BE2C (cell line): ENCODE data around the gene TAF6.

ENCODE experiments used
- DNase-seq: peaks from one replicate; pipeline ENCODE4 v3.0.0-alpha.2; 2020
- H3K27me3 ChIP-seq: fragments of 250-450 bp; sonication (Bioruptor Pico); 2 replicates; pipeline ENCODE4 v1.5.1; 2020; ENCODE audit warnings: mild to moderate bottlenecking
- H3K36me3 ChIP-seq: fragments of 250-450 bp; sonication (Bioruptor Pico); 2 replicates; pipeline ENCODE4 v1.5.1; 2020; ENCODE audit warnings: mild to moderate bottlenecking
- H3K4me1 ChIP-seq: fragments of 250-450 bp; sonication (Bioruptor Pico); 2 replicates; pipeline ENCODE4 v1.5.1; 2020
- H3K4me3 ChIP-seq: 2 replicates; pipeline ENCODE4 v1.5.1; 2011; ENCODE audit warnings: low read depth, low read length
- H3K9me3 ChIP-seq: fragments of 250-450 bp; sonication (Bioruptor Pico); 2 replicates; pipeline ENCODE4 v1.5.1; 2020
- TF ChIP-seq, protein P1 (sequence below): IDR thresholded peaks from 2 replicates; pipeline ENCODE4 v1.5.1; 2012; ENCODE audit warnings: mild to moderate bottlenecking, low read depth, low read length

Gene TAF6

DNA sequence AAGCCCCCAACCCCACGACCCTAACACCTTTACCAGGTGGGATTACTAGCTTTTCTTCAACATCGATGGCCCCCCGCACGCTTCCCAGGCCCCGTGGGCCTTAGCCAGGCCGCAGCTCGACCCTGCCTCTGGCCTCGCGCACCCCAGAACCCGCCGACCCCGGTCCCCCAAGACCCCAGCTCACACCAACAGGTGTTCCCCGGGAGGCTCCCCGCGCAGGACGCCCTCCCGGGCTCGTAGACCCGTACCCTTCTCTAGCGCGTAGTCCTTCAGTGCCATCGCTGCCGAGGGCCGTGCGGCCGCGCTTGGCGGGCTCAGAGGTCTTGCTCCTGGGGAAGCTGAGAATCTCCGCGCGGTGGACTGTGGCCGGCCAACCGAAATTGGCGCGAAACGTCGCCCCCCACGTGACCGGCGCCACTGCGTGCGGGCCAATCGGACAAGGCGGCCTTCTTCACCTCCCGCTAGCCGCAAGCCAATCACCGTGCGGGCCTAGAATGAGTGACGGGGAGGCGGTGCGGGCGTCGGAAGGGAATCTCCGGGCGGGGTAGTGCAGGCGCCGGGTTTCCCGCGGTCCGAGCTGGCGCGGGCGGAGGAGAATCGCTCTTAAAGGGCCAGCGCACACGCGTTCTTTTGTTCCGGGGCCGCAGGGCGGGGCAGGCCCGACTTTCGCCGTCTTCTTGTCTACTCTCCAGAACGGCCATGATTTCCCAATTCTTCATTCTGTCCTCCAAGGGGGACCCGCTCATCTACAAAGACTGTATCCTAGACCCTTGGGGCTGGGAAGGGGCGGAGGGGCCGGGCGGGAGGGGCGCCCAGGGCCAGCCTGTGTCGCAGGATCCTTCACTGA is 17.9 kb downstream of the TAF6 start, which contains the start of the genes AP4M1 and MCM7:
TSS of gene AP4M1 (plus strand) at position 628 of the 847 bp plus-strand sequence. CDS start at position 700, 72 bp downstream.
TSS of gene MCM7 (minus strand) at position 382 of the 847 bp plus-strand sequence. CDS start at position 279, 103 bp downstream.
- TF ChIP-seq, protein P1, sequence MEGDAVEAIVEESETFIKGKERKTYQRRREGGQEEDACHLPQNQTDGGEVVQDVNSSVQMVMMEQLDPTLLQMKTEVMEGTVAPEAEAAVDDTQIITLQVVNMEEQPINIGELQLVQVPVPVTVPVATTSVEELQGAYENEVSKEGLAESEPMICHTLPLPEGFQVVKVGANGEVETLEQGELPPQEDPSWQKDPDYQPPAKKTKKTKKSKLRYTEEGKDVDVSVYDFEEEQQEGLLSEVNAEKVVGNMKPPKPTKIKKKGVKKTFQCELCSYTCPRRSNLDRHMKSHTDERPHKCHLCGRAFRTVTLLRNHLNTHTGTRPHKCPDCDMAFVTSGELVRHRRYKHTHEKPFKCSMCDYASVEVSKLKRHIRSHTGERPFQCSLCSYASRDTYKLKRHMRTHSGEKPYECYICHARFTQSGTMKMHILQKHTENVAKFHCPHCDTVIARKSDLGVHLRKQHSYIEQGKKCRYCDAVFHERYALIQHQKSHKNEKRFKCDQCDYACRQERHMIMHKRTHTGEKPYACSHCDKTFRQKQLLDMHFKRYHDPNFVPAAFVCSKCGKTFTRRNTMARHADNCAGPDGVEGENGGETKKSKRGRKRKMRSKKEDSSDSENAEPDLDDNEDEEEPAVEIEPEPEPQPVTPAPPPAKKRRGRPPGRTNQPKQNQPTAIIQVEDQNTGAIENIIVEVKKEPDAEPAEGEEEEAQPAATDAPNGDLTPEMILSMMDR, result no peak
- peak; percentile 99 for DNase-seq
- Histone ChIP-seq H3K4me3 (peak within 1 kb of the TSS; percentile 83), H3K9me3 (no peaks in the 10 kb centered on the region), H3K4me1 (no peaks in the 10 kb centered on the region), H3K27me3 (no peaks in the 10 kb centered on the region), H3K36me3 (peaks cover 43% of the 10 kb centered on the region)

- peak overlapping the region; percentile 83 for H3K4me3 ChIP-seq
- H3K27me3 ChIP-seq, result no peaks in the 10 kb centered on the region
- H3K9me3 ChIP-seq, result no peaks in the 10 kb centered on the region
- TF ChIP-seq, protein P1, result no peak
- peak; percentile 92 for DNase-seq
- no peaks in the 10 kb centered on the region for H3K4me1 ChIP-seq
- peaks cover 47% of the 10 kb centered on the region for H3K36me3 ChIP-seq
Measured at GRCh38 chr7:100100420-100101015, 18.6 kb downstream of the TAF6 start.

GRCh38 chr7:100099452-100099851 is 19.7 kb downstream of the TAF6 start:
- DNase-seq, result no peak
- Histone ChIP-seq H3K27me3 (no peaks in the 10 kb centered on the region), H3K36me3 (peaks cover 57% of the 10 kb centered on the region), H3K9me3 (no peaks in the 10 kb centered on the region), H3K4me1 (no peaks in the 10 kb centered on the region), H3K4me3 (peak overlapping the region; percentile 83)
- TF ChIP-seq, protein P1, result no peak

DNA sequence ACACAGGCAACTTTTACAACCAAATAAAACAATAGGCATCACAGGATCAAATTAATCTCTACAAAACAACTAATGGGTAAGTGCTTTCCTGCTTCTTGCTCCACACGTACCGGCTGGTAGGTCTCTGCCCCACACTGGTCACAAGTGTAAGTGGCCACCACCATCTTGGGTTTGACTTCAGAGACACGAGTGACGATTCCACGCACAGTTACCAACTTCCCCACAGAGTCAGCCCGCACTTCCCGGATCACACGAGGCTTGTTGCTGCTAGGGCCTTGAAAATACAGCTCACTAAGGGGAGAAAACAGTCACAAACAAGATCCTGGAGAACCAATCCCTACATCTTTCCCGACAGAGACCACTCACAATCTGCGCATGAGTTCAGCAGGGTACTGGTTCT is 20.2 kb downstream of the TAF6 start:
- H3K4me3 ChIP-seq, result peak overlapping the region; percentile 83; the same call in 1 of the 2 replicates

DNA sequence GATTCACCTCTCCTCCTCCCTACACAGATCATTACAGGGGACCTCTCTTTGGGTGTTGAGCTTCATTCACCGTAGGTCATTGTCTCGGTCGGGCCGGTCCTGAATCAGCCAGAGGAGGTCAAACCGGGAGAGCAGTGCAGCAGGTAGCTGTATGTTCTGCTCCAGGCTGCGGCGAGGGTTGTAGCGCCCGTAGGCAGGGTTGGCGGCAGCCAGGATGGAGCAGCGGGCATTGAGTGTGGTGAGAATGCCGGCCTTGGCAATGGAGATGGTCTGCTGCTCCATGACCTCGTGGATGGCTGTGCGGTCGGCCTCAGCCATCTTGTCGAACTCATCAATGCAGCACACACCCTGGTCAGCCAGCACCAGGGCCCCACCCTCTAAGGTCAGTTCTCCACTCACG is 23.5 kb downstream of the TAF6 start:
- Histone ChIP-seq H3K9me3 (no peaks in the 10 kb centered on the region), H3K4me1 (no peaks in the 10 kb centered on the region), H3K4me3 (no peak overlapping the region), H3K36me3 (peaks cover 94% of the 10 kb centered on the region), H3K27me3 (no peaks in the 10 kb centered on the region)
- DNase-seq, result no peak
- TF ChIP-seq, protein P1, result no peak

More for the DNA sequence above, 20.2 kb downstream of the TAF6 start:
- DNase-seq, result no peak
- H3K36me3 ChIP-seq, result peaks cover 63% of the 10 kb centered on the region
- H3K9me3 ChIP-seq, result no peaks in the 10 kb centered on the region
- TF ChIP-seq, protein P1, result no peak
- no peaks in the 10 kb centered on the region for H3K27me3 ChIP-seq
- H3K4me1 ChIP-seq, result no peaks in the 10 kb centered on the region
